Neural cell (in vitro differentiated cells): ENCODE measurements around the gene IL36B.

Source experiments
- CTCF ChIP-seq: fragments of 450-650 bp; IDR thresholded peaks from 2 replicates; pipeline ENCODE4 v1.5.1; 2014; ENCODE audit warnings: antibody characterized with exemption, mild to moderate bottlenecking, moderate library complexity; ENCODE audit not compliant: poor library complexity, severe bottlenecking
- EP300 ChIP-seq: fragments of 450-650 bp; conservative IDR thresholded peaks from 2 replicates; pipeline ENCODE4 v1.6.1; 2014; ENCODE audit warnings: antibody characterized with exemption, mild to moderate bottlenecking, moderate library complexity; ENCODE audit not compliant: poor library complexity, severe bottlenecking
- EZH2 ChIP-seq: fragments of 200-600, 300-800 bp; shearing (Covaris generic), sonication (generic); IDR thresholded peaks from 2 replicates; pipeline ENCODE4 v1.6.1; 2014; ENCODE audit warnings: antibody characterized with exemption, low read length, borderline replicate concordance, mild to moderate bottlenecking; ENCODE audit not compliant: insufficient read depth, poor library complexity, severe bottlenecking
- POLR2AphosphoS5 ChIP-seq: IDR thresholded peaks from 2 replicates; pipeline ENCODE4 v1.6.1; 2012
- REST ChIP-seq: IDR thresholded peaks from 2 replicates; pipeline ENCODE4 v1.6.1; 2012; ENCODE audit warnings: borderline replicate concordance
- TAF1 ChIP-seq: IDR thresholded peaks from 2 replicates; pipeline ENCODE4 v1.6.1; 2012; ENCODE audit warnings: low read depth

GRCh38 chr2:113061241-113061640 is 8.6 kb upstream of the IL36B start:
- no peak for TF ChIP-seq POLR2AphosphoS5
- TF ChIP-seq CTCF: no peak
- TF ChIP-seq EP300: no peak
- TF ChIP-seq EZH2: no peak
- no peak for TF ChIP-seq TAF1
- no peak for TF ChIP-seq REST
